NCI-H226 (cell line): ENCODE measurements around the gene PRDM12.

ENCODE experiments used
- DNase-seq: peaks from one replicate; pipeline ENCODE4 v3.0.0-alpha.2; 2015

The PRDM12 gene

DNA sequence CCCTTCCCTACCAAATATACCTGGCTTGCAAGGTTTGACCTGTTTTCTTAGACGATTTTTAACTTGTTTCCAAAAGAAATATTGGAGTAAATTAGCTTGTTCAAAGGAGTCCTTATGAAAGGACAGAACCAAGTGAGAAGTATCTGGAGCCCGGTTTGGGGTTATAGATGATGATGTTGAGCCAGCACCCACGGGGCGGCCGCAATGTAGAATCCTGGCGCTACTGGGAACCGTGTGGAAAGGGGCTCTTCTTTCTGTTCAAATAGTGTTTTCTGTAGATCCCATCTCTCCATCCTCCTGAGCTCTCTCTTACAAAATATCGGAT lies 28.7 kb downstream of the PRDM12 start:
- DNase-seq, result no peak

DNA sequence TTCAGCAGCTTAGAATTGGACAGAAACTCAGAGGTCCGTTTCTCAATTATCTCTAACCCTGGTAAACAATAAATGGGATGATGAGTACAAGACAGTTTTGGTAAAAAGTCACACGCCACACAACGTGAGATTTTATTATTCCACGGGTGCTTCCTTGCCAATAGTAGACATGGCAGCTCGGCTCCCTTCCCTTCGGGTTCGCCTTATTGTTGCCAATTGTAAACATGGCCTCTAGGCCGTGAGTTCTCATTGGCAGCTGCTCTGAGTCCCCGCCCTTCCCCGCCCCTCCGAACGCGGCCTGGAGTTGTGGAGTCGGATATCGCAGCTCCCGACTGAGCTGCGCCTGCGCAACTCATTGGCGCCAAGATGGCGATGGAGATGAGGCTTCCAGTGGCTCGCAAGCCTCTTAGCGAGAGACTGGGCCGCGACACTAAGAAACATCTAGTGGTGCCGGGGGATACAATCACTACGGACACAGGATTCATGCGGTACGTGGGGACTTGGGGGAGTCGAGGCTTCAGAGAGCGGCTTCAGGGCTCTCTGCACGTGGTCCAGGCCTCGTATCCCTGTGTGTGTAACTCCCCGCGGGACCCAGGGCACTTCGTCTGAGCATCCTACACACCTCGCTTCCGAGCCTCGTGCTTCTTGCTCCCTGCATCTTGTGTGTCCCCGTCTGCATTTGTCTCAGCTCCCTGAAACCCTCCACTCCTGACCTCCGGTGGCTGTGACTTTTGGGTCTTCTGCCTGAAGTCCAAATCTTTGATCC lies 29.2 kb downstream of the PRDM12 start, which contains the start of gene EXOSC2:
EXOSC2 (plus strand) TSS at position 355 of the 766 bp plus-strand sequence; CDS start at position 367, 12 bp downstream.
- DNase-seq, result peak; percentile 98

GRCh38 chr9:130694205-130694604 lies 29.8 kb downstream of the PRDM12 start:
- DNase-seq, result no peak

DNA sequence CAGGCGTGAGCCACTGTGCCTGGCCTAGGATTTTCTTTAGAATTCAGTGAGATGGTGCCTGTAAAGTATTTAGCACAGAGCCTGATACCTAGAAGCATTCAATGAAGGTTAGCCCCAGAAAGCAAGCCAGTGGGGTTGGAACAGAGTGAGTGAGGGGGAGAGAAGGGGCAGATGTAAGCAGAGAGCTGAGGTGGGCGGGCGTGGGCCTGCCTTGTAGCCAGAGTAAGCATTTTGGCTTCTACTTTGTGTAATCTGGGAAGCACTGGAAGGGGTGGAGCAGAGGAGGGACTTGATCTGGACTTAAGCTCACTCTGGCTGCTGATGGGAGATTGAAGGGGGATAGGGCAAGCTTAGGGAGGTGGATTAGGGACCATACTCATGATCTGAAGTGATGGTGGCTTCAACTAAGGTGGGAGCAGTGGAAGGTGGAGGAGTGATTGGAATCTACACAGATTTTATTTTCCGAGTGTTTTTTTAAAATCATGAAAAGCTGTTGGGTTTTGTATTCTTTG lies 31.8 kb downstream of the PRDM12 start:
- no peak for DNase-seq

DNA sequence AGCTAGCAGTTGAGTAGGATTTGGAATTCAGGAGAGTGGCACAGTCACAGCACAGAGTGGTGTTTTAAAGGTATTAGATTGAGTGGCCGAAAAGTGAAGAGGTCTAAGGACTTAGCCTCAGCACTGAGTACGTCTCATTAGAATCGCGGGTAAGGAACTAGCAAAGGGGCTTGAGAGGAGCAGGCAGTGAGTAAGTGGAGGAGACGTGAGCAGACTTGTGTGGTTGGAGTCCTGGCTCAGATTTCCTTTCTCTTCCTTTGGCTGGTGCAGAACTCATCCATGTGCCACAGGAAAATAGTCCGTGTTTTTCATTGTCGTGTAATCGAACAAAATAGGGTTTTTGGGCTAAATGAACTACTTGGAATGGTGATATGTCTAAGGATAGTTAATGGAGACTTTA lies 32.6 kb downstream of the PRDM12 start:
- no peak for DNase-seq

DNA sequence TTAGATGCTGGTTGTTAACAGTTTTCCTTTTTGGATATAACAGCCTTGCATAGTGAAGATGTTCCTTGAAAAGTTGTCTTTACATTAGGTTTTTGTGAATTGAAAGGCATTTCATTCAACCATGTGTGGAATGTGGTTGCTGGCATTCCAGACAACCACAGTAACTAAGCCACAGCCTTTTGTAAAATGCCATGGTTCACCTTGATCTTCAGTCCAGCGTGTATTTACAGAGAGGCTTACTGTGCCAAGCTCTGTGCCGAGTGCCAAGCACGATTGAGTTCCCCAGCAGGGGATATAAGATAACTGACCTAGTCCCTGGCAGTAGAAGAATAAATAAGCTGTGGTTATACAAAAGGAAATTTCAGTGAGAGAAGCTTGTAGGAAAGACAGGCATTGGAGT lies 34.1 kb downstream of the PRDM12 start:
- peak; percentile 24 for DNase-seq

- DNase-seq, result no peak
Measured at GRCh38 chr9:130699047-130699446, 34.7 kb downstream of the PRDM12 start.

DNA sequence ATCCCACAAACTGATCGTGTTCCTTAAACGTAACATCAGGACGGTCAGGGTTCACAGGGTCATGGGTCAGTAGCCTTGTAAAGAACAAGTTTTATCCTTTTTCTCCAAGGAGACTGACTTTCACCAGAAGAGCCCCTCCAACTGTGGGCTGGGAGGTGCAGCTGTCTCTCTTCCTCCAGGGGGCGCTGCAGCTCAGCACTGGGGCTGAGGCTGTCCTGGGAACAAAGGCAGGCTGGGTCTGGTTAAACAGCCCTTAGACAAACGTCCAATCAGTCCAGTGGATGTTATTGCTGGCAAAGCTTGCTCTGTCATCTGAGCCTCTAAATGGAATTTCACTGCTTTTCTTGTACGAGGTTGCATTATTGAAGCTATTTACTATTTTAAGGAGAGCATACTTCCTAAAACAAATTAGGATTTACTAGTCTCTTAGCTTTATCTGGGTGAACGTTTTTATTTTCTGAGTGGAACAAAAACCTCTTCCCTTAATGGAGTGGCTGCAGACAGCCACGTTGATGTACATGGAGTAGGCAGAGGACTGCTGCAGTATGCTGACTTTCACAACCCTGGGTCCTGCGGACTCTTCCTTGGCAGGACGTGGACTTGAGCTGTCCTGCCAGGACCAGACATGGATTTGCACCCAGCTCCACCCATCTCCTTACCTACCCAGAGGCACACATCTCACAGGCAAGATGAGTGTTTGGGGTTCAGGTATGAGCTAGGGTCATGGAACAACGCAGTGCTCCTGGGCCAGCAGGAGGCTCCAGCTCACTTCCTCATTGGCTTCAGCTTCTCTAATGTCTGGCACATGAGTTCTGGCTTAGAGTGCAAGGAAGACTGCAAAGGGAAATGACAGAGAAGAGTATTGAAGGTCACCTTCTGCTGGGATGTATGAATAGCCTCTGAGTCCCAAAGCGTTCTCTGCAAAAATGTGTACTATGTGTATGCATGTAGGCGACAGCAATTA lies 36.9 kb downstream of the PRDM12 start:
- DNase-seq, result peak; percentile 28

DNA sequence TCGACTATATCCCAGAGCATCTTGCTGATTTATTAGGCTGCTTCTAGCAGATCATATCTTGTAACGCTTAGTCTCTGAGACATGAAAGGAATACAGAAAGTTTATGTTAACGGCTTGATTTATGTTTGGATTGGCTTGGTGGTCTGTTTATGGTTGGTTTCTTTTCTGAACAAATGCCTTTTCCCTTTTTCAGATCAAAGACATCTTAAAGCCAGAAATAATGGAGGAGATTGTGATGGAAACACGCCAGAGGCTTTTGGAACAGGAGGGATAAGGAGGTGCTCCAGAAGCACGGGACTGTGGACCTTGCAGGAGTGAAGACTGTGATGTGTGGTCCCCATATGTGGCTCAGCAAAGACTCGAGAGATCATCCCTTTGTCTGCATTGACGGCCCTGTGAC lies 39.1 kb downstream of the PRDM12 start:
- DNase-seq, result no peak

- DNase-seq, result no peak
Measured at GRCh38 chr9:130707225-130707976, 43.0 kb downstream of the PRDM12 start.

- no peak for DNase-seq
Measured at GRCh38 chr9:130710822-130711352, 46.5 kb downstream of the PRDM12 start.

DNA sequence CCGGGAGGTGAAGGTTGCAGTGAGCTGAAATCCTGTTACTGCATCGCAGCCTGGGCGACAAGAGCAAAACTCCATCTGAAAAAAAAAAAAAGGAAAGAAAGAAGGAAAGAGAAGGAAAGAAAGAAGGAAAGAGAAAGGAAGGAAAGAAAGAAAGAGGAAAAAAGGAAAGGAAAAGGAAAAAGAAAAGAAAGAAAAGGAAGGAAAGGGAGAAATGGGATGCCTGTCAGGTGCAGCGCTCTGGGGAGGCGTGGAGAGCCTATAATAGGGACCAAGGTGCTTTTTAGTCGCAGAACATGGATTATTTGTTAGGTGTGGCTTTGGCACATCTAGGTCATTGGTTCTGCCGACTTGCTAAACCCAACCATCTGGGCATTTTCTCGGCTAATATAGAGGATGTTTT lies 47.1 kb downstream of the PRDM12 start:
- no peak for DNase-seq

DNA sequence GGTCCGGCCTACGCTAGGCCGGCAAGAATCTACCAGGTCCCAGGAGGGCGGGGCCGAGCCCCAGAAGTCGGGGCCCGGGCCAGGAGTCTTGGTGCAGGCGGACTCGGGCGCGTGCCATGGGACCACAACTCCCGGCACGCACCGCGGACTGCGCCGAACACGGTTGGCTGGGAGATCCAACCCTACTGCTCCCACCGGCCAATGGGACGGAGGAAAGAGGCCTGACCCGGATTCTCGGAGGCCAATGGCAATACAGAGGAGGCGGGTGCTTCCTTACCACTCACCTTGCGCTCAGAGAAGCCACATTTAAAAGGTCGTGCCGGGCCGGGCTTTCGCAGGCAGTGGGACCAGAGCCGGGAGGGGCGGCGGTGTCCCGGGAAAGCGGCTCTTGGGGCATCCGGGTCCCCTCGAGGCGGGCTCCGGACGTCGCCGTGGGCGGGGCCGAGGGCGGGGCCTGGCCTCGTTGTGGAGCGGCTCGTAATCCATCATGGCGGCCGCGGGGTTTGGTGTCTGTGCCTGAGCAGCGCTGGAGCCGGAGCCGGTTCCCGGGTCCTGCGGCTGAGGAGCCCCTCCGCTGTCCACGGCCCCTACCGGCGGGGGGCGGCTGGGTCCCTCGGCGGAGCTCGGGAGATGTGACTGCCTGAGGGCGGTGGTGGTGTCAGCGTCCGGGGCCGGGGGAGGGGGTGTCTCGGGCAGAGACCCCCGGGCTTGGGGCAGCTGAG lies 48.3 kb downstream of the PRDM12 start:
- peak; percentile 99 for DNase-seq

DNA sequence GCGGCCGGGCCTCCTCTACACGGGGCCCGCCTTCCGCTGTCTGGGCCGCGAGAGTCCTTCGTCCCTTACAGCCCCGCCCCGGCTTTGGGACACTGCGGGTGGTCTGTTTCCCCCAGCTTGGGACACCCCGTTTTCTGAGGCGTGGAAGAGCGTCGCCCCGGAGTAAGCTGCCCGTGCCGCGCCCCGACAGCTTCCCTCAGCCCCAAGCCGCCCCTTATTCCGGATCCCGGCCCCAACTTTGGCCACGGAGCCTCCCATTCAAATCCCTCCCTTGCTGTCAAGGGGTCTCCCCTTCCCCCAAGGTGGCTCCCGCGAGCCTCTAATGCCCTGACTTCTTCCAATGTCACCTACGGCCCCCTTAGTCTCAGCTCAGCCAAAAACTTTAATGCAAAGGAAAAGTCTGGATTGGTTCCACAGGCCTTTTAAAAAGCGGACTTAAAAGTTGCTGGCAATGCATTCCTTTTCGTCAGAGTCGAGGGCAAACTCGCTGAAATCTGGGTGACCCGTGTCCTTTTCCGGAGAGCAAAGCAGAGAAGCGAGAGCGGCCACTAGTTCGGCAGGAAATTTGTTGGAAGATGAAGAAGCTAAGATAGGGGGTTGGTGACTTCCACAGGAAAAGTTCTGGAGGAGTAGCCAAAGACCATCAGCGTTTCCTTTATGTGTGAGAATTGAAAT lies 49.0 kb downstream of the PRDM12 start:
- DNase-seq, result no peak

- no peak for DNase-seq
Measured at GRCh38 chr9:130714586-130715110, 50.3 kb downstream of the PRDM12 start.

- no peak for DNase-seq
Measured at GRCh38 chr9:130715270-130715669, 50.9 kb downstream of the PRDM12 start.

DNA sequence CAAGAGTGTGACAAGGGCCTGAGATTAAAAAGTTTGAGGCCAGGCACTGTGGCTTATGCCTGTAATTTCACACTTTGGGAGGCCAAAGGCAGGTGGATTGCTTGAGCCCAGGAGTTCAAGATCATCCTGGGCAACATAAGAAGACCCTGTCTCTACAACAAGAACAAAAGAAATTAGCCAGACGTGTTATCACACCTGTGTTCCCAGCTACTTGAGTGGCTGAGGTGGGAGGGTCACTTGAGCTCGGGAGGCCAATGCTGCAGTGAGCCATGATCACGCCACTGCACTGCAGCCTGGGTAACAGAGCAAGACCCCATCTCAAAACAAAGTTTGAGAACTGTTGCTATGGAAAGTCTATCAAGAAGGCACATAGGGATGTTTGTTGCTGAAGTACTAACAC lies 54.2 kb downstream of the PRDM12 start:
- no peak for DNase-seq

DNA sequence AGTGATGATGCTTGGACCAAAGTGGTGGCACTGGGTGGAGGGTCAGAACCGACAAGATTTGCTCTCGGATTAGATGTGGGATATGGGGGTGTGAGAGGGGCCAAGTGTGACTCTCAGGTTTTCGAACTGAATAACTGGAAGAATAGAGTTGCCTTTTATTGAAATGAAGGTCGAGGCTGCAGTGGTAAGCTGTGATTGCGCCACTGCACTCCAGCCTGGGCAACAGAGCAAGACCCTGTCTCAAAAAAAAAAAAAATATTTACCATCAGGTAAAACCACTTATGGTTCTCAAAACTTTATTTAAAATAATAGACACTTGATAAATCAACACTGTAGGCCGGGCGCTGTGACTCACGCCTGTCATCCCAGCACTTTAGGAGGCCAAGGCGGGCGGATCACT lies 56.4 kb downstream of the PRDM12 start:
- no peak for DNase-seq

- DNase-seq, result peak; percentile 3
Measured at GRCh38 chr9:130728721-130729120, 64.3 kb downstream of the PRDM12 start.

DNA sequence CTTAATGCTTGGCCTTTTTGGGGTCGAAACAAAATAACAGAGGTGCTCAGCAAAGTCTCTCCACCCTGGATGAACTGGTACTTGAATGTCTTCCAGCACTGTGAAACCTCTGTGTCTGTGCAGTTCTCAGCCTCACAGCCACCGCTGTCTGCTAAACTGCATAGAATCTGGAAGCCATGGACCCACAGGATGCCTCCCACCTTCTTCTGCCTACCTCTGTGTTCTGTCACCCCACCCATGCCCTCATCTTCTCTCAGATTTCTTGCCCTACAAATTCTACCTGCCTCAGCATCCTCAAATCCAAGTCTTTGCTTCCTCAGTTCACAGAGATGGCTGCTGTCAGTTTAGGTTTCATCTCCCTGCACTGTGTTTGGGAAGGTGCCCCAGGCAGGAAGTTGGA lies 64.8 kb downstream of the PRDM12 start:
- DNase-seq, result no peak

- no peak for DNase-seq
Measured at GRCh38 chr9:130731355-130731754, 67.0 kb downstream of the PRDM12 start.
